GM21526 (cell line): ENCODE results near the gene ACOT11.
"Not testable (repeated sequence)": the region's sequence is repeated elsewhere in the genome, so short reads cannot be mapped to it uniquely, and the experiment has no call there.

ENCODE experiments used
- ATAC-seq: cut with Tn5 transposase; IDR thresholded peaks from one replicate; pipeline ENCODE4 v1.9.1; 2021; ENCODE audit warnings: moderate library complexity; ENCODE audit not compliant: unreplicated experiment, low FRiP score

Gene ACOT11

DNA sequence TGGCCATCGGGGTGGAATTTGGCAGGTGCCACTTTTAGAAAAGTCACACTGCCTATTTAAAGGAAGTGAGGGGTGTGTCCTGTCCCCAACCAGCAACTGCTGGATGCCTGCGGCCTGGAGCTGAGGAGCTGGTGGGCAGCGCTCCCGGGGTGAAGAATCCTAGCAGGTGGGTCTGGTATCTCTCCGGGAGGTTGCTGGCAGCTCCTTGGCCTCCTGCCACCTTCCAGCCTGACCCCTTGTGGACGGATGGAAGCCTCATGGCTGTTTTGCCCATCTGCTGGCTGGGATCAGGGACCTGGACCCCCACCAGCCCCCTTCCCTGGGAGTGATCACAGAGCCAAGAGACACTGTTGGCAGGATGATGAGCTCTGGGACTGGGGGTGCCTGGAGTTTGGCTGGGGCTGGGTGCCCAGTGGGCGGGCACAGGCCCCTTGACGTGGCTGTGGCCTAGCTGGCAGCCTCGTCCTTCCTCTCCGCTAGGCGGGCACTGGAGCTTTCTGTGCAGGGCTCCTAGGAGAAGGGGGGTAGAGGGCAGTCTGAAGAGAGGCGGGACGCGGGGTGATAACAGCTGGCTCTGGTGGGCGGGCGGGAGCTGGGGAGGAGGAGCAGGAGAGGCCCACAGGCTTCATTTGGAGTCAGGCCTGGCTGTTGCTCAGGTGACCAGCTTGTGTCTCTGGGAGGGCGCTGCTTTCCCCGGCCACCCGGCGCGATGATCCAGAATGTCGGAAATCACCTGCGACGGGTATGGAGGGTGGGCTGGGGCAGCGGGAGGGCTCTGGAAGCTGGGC is at the start of gene ACOT11:
Gene ACOT11, plus strand, starts transcription at position 628 of the 788 bp plus-strand sequence. Its CDS starts 82 bp downstream, at position 710.
- no peak for ATAC-seq

DNA sequence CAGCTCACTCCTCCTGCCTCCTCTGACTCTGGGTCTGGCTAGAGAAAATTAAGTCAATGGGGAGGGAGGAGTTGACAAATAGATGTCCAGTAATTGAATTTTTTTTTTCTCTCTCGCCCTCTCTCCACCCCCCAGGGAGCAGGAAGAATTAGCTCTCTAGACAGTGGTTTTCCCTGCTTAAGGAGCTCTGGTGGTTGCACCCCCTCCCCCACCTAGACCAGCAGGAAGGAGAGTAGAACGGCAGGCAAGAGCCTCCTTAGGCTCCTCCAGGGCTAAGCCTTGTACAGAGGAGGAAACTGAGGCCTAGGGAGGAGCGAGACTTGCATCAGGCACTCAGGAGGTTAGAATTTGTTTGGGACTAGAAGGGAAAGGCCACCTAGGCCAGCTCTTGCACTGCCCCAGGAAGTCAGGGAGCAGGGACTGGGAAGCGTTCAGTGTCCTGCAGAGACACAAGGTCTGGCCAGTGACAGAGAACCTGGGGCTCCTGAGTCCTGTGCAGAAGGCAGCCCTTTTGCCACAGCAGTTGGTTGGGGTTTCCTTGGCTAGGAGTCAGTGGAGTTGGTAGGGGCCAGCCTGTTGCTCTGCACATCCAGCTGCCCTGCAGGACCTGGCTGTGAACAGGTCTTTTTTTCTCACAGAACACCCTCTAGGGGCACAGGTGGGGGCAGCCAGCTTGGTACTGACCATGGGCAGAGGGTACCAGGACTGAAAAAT is 49.5 kb upstream of the ACOT11 start:
- ATAC-seq = no peak

DNA sequence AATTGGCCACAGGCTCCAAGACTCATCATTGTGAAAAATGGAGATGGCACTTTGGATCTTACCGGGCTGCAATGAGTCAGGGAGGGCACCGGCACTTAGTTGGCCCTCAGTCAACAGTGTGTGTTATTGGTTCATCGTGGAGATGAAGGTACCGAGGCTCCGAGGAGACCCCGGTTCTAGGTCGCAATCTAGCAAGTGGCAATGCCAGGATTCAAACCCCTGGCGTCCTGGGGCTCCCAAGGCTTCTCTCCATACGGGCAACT is 49.0 kb upstream of the ACOT11 start:
- no peak for ATAC-seq

DNA sequence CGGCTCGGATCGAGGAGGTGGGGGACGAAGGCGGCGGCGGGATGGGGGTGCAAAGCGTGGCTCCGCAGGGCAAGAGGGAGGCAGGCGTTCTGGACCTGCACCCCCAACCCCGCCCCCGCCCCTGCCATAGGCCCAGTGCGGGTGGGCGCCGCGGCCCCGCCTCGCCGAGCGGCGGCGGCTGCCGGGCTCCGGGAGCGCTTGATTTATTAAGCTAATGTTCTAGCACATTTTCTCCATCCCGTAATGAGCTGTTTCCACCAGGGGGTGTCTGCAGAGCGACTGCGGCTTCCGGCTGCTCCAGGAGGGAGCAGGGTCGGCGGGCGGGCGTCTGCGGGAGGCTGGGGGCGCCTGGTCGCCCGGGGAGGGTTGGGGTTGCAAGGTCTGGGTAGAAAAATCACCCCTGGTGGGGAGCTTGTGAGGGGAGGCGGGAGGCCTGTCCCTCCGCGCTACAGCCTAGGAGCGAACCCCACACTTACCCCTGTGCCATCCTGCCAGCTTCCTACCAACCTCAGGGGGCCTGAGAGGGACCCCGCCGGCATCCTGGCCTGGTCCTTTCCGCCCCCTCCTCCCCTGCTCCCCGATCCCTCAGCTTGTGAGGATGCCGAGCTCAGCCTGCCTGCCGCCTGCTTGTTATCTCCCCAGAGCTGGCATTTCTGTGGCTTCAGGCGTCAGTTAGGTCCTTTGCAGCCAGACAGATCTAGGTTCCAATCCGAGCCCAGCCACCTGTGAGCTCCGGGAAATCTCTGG is 48.5 kb upstream of the ACOT11 start:
- no peak for ATAC-seq

DNA sequence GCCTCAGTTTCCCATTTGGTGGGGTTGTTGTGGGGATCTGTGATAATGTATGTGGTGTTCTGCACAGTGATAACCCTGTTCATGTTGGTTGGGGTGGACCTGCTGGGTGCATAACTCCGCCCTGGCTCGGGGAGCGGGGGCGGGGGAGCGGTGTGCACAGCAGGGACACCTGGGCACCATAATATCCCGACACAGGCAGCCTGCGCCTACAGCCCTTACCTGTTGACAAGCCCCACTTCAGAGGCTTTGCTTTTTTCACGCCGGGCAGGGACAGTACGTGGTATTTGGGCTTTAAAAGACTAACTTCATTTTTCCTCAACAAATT is 48.0 kb upstream of the ACOT11 start:
- no peak for ATAC-seq

DNA sequence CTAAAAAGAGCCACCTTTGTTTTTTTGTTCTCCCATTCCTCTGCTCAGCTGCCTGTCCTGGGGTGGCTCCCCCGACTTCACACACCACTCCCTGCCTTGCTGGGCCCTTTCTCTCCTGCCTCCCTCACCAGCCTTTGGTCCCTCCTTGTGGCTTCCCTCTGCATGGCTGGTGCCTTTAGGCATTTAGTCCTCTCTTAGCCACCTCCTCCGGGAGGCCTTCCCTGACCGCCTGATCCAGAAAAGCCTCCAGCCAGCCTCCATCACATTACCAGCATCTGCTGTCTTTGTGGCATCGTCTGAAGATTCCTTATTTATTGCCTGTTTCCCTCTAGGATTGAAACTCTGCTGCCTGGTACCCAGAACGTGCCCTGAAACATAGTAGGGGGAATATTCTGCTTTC is 46.2 kb upstream of the ACOT11 start:
- ATAC-seq = no peak

DNA sequence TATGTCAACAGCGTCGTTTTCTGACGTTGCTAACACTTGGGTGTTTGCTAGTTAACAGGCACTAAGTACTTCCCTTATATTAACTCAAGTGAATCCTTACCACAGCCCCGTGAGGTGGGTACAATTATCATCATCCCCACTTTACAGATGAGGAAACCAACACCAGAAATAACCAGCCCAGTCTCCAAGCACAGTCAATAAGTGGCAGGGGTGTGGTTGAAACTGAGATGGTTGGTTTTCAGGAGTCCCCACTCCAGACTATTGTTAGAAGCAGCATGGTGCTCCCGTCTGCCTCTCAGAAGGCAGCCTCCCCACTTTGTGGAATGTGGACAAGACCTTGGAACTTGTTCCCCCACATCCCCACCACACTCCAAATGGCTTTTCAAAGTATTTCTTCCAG is 45.7 kb upstream of the ACOT11 start:
- no peak for ATAC-seq

DNA sequence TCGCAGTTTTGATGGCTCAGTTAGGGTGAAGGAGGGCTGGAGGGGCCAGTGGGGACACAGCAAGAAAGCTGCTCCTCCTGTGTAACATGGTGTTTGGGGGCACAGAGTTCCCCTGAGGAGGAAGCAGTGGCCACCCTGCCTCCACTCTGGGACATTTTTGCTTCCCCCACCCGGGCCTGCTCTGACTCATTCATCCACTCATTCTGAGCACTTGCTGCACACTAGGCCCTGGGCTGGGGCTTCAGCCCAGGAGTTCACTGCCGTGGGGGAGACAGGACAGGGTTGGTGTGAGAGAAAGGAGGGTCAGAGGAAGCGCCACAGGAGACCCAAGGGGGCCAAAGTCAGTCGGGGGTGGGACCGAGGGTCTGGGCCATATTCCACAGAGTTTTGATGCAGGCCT is 41.4 kb upstream of the ACOT11 start:
- ATAC-seq = no peak

DNA sequence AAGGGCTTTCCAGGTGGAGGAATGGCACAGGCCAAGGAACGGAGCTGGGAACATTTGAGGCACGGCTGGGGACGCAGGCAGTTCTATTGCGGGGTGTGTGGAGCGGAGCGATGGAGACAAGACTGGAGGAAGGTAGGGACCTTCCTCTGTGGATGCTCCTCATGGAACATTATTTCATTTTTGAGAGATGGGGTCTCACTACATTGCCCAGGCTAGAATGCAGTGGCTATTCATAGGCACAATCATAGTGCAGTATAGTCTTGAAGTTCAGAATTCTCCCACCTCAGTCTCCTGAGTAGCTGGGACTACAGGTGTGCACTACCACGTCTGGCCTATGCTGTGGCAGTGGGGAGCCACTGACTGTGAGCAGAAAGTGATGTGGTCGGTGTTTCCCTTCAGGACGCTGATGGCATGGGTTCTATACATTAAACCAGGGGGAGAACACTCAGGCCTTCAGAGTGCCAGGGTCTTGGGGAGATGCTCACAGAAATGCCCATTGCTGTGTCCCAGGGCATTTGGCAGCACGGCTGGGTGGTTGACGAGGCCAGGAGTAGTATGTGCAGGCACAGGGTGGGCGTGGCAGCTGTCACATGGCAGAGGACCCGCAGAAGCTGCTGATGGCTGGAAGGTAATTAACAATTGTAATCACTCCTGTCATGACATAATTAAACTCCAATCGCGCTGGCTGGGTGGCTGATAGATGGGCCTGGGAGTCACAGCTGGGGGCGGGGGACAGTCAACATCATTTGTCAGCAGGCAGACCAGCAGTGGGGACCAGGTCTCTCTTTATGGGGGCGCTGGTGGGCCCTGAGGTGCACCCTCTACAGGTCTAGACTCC is 40.8 kb upstream of the ACOT11 start:
- no peak for ATAC-seq

DNA sequence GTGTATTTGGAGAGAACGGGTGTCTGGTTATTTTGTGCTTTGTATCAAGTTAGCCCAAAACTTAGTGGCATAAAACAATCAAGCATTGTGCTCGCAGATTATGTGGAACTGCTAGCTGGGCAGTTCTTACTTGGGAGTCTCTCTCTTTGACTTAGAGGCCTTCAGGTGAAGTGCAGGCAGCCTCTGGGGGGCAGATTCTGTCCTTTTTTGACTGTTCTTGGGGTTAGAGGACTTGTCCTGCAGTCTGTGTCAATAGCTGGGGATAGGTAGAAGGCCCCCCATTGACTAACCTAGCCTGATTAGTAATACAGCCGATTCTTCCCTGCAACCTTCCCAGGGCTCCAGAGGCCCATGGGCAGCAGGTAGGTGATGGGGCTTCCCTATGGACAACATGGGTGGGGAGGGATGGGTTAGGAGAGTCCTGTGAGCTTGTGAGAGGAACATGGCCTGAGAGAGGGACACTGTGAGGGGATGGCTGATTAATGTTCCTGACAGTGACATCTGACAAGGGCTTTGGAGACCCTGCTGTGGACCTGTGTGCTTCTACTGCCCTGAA is 37.2 kb upstream of the ACOT11 start:
- ATAC-seq = no peak

DNA sequence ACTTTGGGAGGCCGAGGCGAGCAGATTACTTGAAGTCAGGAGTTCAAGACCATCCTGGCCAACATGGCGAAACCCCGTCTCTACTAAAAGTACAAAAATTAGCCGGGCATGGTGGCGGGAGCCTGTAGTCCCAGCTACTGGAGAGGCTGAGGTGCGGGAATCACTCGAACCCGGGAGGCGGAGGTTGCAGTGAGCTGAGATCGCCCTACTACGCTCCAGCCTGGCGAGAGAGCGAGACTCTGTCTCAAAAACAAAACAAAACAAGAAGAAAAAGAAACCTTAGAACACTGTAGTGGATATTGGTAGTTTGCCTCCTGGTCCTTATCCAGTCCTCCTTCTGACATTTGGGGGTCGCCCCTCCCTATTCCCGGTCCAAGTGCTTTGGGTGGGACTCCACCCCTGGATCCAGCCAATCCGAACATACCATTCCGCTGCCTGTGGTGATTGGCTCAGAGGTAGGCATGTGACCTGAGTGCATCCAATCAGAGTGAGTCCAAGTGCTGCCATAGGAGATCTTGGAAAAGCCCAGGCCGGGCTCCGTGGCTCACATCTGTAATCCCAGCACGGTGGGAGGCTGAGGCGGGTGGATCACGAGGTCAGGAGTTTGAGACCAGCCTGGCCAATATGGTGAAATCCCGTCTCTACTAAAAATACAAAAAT is 34.0 kb upstream of the ACOT11 start:
- not testable (repeated sequence) for ATAC-seq

DNA sequence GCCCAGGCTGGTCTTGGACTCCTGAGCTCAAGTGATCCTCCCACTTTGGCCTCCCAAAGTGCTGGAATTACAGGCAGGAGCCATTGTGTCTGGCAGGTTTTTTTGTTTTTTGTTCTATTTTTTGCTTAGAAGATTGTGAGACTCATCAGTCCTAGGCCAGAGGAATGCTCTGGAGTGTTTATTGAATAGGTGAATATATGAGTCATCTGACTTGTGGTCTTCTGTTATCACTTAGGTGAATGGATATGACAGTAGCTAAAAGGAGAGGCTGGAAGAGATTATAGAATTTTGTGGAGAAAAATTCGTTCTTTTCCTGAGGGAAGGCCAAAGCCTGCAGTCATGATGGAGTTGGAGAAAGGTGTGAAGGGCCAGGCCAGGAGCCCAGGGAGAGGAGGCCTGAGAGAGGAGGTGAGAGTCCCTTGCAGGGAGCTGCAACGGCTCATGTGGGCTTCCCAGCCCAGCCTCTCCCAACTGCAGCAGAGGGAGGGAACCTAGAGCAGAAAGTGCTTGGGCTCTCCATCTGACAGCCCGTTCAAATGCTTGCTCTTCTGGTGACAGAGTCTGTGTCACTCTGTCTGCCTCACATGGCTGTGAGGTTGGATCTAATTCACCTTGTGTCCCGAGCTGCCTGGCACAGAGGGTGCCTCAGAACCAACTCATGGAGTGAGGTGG is 31.6 kb upstream of the ACOT11 start:
- ATAC-seq = no peak

DNA sequence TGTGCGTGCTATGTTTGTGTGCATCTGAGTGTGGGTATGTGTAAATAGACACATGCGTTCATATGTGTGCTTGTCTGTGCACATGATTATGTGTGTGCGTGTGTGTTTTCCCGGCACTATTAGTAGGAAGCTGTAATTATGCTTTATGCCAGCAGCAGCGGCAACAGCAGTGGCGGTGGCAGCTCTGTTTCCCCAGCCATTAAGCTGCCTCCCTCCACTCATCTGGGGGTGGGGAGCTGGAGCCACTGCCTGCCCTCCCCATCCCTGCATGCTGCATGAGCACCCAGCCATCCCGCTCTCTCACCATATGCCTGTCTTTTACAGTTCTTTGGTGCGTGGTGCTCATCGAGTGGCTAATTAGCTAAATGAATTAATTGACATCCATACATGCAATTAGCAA is 30.5 kb upstream of the ACOT11 start:
- no peak for ATAC-seq

DNA sequence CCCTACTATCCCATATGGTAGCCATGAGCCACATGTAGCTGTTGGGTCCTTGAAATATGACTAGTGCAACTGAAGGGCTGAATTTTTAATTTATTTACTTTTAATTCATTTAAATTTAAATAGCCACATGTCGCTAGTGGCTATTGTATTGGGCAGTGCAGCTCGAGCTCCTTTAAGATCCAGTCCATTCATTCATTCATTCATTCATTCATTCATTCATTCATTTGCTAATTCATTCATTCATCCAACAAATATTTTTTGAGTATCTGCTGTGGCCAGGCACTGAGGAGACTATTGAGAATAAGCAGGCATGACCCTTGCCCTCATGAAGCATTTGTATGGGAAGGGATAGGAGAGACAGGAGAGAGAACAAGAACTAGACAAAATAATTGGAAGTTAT is 29.5 kb upstream of the ACOT11 start:
- no peak for ATAC-seq

DNA sequence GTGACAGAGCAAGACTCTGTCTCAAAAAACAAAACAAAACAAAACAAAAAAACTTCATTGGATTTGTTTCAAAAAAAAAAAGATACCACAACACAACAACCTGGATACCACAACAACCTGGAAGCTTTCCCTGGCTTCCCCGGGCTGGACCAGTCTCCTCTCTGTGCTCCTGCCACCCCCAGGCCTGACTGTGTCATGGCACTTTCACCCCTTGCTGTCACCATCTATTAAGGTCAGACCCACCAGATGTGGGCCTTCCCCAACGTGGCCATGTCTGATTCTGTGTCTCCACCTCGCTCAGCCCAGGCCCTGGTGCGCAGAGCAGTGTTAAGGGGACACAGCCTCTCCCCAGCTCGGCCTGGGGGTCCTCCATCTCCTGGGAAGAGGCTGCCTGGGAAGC is 28.3 kb upstream of the ACOT11 start:
- ATAC-seq = no peak

DNA sequence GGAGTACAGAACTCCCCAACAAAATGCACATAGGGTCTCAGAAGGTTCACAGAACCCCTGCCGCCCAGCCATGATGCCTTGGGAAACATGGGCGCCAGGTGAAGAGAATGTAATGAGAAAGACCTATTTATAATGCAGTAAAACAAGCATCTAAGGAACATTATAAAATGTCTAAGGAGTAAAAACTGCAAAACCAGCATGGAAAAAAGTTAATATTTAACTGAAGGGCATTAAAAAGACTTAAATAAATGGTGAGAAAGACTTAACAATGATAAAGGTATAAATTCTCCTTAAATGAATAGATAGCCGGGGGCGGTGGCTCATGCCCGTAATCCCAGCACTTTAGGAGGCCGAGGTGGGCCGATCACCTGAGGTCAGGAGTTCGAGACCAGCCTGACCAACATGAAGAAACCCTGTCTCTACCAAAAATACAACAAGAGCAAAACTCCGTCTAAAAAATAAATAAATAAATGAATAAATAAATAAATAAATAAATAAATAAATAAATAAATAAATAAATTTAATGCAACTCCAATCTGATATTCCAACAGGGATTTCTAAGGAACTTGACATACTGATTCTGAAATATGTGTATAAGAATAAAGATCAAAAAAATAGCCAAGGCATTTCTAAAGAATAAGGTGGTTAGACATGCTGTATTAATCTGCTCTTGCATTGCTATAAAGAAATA is 27.3 kb upstream of the ACOT11 start:
- no peak for ATAC-seq

DNA sequence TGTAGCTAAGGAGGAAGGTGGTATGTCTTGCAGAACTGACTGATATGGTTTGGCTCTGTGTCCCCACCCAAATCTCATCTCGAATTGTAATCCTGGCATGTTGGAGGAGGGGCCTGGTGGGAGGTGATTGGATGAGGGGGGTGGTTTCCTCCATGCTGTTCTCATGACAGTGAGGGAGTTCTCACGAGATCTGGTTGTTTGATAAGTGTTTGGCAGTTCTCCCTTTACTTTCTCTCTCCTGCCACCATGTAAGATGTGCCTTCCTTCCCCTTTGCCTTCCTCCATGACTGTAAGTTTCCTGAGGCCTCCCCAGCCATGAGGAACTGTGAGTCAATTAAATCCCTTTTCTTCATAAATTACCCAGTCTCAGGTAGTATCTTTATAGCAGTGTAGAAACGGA is 21.5 kb upstream of the ACOT11 start:
- ATAC-seq = not testable (repeated sequence)

DNA sequence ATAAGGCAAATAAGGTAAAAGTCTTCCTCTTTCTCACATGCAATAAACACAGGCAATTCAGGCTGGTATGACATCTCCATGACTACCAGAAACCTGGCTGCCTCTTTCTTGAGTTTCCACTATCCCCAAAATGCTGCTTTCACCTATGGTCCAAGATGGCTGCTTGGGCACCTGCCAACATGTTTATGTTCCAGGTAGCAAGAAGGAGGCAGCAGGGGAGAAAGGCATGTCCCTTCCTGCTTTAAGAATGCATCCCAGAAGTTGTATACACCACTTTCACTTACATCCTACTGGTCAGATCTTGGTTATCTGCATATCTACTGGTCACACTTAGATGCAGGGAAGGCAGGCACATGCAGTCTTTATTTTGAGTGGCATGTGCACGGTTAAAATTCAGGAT is 19.4 kb upstream of the ACOT11 start:
- ATAC-seq = no peak

DNA sequence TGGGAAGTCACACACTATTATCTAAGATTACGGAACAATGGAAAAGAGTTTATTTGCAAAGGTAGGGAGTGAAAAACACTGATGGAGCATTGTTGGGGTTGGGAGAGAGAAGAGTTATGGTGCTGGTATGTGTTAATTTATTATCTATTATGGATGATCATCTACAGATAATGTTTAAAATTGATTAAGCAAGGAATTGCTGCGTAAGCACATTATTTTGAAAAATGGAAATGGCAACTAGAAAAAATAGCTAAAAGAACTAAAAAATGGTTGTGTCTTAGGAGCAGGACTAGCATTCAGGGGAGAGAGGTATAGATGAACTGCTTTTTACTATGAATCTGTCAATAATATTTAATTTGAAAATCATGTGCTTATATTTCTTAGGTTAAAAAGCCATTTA is 16.0 kb upstream of the ACOT11 start:
- ATAC-seq = no peak
